GM21515 (cell line): ENCODE results near the gene FBN2.

ENCODE experiments used
- ATAC-seq: cut with Tn5 transposase; IDR thresholded peaks from one replicate; pipeline ENCODE4 v1.9.1; 2021; ENCODE audit not compliant: unreplicated experiment

The FBN2 gene

GRCh38 chr5:128538000-128538249 is at the start of gene FBN2:
Gene FBN2 (minus strand): TSS chr5:128538245. CDS start chr5:128537603, 642 bp downstream.
- no peak for ATAC-seq

GRCh38 chr5:128587275-128587674 is 49.2 kb upstream of the FBN2 start:
- no peak for ATAC-seq

DNA sequence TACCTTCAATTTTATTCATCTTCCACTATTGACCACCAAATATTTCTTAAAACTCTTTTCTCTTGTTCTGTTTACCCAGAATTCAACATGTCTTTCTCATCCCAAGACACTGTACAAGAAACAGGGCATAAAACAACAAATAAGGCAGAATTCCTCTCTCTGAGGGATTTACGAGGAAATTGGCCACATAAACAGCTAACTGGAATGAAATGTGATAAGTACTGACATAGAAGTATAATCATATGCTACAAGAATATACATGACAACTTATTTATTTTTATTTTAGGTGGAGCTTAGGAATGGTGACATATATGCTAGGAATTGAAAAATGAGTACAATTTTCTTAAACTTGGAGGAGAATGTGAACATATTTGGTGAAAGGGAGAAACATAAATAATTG is 48.8 kb upstream of the FBN2 start:
- ATAC-seq = no peak

- no peak for ATAC-seq
Observed at GRCh38 chr5:128579639-128580038, 41.6 kb upstream of the FBN2 start.

DNA sequence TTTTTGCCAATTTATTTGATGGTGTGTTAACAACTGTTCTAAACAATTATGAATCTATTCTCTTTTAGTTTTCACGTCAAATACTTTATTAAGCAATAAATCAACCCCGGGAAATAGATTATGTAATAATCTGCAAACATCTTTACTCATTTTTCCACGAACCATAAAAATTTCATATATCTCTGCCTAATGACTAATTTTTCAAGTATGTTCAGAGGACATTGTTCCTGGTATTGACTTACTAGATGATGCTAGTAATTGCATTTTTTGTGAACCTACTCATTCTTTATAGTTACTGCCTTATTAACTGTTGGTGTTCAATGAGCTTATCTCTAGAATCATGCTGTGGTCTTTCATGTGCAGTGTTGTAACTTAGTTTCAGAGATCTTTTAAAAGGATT is 41.0 kb upstream of the FBN2 start:
- no peak for ATAC-seq

- no peak for ATAC-seq
Observed at GRCh38 chr5:128574041-128574440, 36.0 kb upstream of the FBN2 start.

GRCh38 chr5:128572930-128573319 is 34.9 kb upstream of the FBN2 start:
- ATAC-seq = no peak

- no peak for ATAC-seq
Observed at GRCh38 chr5:128572051-128572929, 34.2 kb upstream of the FBN2 start.

- no peak for ATAC-seq
Observed at GRCh38 chr5:128566178-128566577, 28.1 kb upstream of the FBN2 start.

- no peak for ATAC-seq
Observed at GRCh38 chr5:128559300-128560297, 21.6 kb upstream of the FBN2 start.

DNA sequence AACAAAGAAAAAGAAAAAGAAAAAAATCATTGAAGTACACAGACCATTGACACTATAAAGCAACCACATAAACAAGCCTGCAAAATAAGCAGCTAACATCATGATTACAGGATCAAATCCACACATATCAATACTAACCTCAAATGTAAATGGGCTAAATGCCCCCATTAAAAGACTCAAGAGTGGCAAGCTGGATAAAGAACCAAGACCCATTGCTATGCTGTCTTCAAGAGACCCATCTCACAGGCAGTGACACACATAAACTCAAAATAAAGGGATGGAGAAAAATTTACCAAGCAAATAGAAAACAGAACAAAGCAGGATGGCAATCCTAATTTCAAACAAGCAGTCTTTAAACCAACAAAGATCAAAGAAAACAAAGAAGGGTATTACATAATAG is 15.7 kb upstream of the FBN2 start:
- ATAC-seq = no peak

DNA sequence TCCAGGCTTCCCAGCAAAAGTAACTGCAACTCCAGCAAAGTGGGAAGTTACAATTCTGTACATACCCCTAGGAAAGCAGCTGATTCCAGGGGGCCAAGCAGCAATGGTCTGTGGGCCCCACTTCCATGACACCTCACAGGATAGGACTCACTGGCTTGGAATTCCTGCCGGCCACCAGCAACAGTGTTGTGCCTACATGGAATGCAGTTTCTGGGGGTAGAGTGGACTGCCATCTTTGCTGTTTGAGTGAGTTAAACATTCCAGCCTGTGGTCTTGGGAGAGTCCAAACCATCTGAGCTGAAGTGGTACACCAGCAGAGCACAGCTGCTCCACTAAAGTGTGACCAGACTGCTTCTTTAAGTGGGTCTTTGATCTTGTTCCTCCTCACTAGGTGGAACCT is 13.4 kb upstream of the FBN2 start:
- ATAC-seq = no peak

GRCh38 chr5:128549496-128549895 is 11.5 kb upstream of the FBN2 start:
- ATAC-seq = no peak

DNA sequence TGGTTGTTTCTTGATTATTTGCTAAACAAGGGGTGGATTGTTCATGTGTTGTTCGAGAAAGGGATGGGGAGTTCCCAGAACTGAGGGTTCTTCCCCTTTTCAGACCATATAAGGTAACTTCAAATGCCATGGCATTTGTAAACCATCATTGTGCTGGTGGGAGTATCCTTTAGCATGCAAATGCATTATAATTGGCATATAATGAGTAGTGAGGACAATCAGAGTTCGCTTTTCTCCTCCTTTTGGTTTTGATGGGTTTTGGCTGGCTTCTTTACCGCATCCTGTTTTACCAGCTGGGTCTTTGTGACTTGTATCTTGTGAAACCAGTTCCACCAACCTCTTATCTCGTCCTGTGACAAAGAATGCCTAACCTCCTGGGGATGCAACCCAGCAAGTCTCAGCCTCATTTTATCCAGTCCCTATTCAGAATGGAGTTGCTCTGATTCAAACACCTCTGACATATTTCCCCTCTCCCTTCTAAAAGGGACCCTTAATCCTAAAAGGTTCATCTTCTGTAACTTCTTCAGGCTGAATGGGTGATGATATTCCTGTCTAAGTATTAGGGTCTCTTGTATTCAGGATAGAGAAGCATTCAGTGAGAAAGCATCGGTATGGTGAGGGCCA is 8.7 kb upstream of the FBN2 start:
- ATAC-seq = no peak

DNA sequence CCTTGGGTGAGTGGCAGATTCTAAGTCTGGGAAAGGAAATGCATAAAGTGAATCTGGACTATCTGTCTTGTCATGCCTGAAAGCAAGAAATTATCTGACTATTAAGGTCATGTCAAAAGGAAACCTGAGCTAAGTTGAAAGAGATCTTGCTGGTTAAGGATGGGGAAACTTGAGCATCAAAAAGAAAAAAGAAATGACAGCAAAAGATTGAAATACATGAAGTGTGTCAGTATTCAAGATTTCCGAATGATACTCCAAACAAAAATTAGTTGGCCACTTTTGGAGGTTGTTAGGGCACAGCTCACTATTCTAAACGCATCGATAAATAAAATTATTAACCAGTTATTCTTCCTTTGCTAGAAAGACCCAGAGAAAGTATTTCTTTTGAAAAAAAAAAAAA is 3.3 kb upstream of the FBN2 start:
- no peak for ATAC-seq

GRCh38 chr5:128539038-128539429 is 989 bp upstream of the FBN2 start:
- ATAC-seq = no peak

DNA sequence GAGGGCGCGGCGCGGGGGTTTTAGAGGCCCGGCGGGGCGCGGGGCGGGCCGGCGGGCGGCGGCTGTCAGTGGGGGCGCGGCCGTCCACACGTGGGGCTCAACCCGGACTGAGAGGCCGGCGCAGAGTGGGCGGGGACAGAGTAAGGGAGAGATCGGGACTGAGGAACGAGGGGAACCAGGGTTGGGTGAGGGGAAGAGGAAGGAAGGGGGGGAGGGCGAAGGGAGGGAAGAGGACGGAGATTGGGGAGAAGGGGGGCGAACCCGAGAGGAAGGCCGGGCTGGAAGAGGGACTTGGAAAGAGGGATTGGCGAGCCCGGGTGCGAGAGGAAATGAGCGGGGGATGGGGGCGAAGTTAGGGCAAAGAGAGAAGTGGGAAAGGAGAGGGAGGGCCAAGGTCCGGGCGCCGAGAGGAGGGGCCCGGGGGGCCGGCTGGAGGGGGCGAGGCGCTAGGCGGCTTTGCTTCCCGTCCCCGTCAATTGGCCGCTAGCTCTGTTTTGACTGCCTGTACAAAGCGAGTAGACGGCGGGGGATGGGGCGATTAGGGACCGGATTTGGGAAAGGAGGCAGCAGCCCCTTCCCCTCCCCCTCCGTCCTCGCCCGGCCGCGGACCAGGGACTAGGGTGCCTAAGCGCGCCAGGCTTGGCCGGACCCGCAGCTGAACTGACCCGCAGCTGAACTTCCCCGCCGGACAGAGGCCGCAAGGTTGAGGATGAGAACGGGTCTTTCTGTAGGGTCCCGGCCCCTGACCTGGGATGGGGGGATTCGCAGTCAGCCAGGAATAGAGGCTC is 399 bp upstream of the FBN2 start:
- ATAC-seq = no peak

GRCh38 chr5:128537221-128537999 is 635 bp downstream of the FBN2 start:
- no peak for ATAC-seq

DNA sequence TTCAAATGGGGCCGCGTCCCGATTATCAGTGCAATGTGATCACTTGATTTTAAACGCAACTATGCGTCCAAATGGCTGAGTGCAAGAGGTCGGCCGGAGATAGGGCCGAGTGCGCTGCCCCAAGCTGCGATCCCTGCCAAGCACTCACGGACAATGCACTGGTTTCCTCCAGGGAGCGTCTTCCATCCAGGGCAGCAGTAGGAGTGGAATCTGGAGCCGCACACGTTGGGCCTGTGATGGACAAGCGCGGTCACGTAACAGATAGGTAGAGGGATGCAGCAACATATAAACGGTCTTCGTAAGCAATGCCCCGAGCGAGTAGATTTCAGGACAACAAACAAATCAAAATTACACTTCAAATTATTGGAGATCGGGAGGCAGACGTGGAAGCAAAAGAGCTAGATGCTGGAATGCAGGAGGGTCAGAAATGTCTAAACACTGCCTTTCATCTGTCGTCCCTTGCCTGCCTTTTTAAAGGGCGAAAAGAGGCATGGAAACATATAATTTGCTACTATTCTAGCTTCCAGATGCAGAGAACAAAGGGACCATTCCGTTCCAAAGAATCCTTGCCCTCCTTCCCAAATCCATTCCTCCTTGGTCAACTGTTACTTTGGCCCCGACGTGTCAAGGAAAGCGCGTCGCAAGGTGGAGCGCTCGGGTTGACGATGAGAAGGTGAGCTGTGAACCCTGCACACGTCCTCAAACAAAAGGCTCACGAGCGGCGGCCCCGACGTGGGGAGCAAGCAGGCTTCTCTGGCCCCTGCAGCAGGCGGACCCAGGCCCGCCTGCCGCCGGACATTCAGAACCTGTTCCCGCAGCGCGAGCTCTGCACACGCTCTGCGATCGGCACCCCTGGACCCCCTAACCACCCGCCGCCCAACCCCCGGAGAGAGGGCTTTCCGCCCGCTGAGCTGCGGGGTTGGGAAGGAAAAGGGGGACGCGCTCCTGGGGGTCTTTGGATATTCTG is 1.5 kb downstream of the FBN2 start:
- ATAC-seq = no peak
